HG02571 (cell line): ENCODE results near the gene OR5K1.

ENCODE experiments used
- ATAC-seq: cut with Tn5 transposase; IDR thresholded peaks from one replicate; pipeline ENCODE4 v1.9.1; 2021; ENCODE audit warnings: mild to moderate bottlenecking, moderate library complexity; ENCODE audit not compliant: unreplicated experiment

Gene OR5K1

GRCh38 chr3:98513736-98514135 is 50.7 kb downstream of the OR5K1 start:
- no peak for ATAC-seq

GRCh38 chr3:98514948-98515347 is 51.9 kb downstream of the OR5K1 start:
- ATAC-seq = no peak

- ATAC-seq = no peak
These were observed 55.8 kb downstream of the OR5K1 start for GRCh38 chr3:98518816-98519215.

GRCh38 chr3:98519351-98519750 is 56.4 kb downstream of the OR5K1 start:
- no peak for ATAC-seq

- peak; percentile 38 for ATAC-seq
These were observed 59.0 kb downstream of the OR5K1 start for GRCh38 chr3:98521897-98522543.
